ENCODE measurements around the gene KIF1A.

KIF1A gene

GRCh38 chr2:240839152-240840143 is 19.4 kb upstream of the KIF1A start:
- no peaks in the 10 kb centered on the region for H3K36me3 ChIP-seq (ENCODE audit: insufficient read depth, low read length)
- H3K4me2 ChIP-seq (ENCODE audit: low read length): no peak overlapping the region
- H3K27me3 ChIP-seq (ENCODE audit: control insufficient read depth, insufficient read depth, low read length): peaks cover 40% of the 10 kb centered on the region
- no peak overlapping the region for H3K9ac ChIP-seq (ENCODE audit: low read depth, low read length)
- peaks cover 10% of the 10 kb centered on the region for H3K4me1 ChIP-seq (ENCODE audit: control insufficient read depth, insufficient read depth, low read length)
- no peaks in the 10 kb centered on the region for H3K9me3 ChIP-seq (replicated peaks; ENCODE audit: low read length)
- no peak overlapping the region for H3K4me3 ChIP-seq (ENCODE audit: low read length)

- Histone ChIP-seq H3K36me3 (ENCODE audit: insufficient read depth, low read length) (no peaks in the 10 kb centered on the region), H3K9me3 (replicated peaks; ENCODE audit: low read length) (no peaks in the 10 kb centered on the region), H3K4me1 (ENCODE audit: control insufficient read depth, insufficient read depth, low read length) (peaks cover 10% of the 10 kb centered on the region), H3K4me3 (ENCODE audit: low read length) (no peak overlapping the region), H3K27me3 (ENCODE audit: control insufficient read depth, insufficient read depth, low read length) (peaks cover 36% of the 10 kb centered on the region), H3K9ac (ENCODE audit: low read depth, low read length) (no peak overlapping the region), H3K4me2 (ENCODE audit: low read length) (no peak overlapping the region)
These were observed 17.6 kb upstream of the KIF1A start for GRCh38 chr2:240837621-240838020.

- peaks cover 40% of the 10 kb centered on the region for H3K27me3 ChIP-seq (ENCODE audit: control insufficient read depth, insufficient read depth, low read length)
- H3K4me2 ChIP-seq (ENCODE audit: low read length): peak overlapping the region; percentile 19
- H3K36me3 ChIP-seq (ENCODE audit: insufficient read depth, low read length): no peaks in the 10 kb centered on the region
- H3K9me3 ChIP-seq (replicated peaks; ENCODE audit: low read length): no peaks in the 10 kb centered on the region
- peaks cover 11% of the 10 kb centered on the region for H3K4me1 ChIP-seq (ENCODE audit: control insufficient read depth, insufficient read depth, low read length)
- H3K9ac ChIP-seq (ENCODE audit: low read depth, low read length): no peak overlapping the region
- no peak overlapping the region for H3K4me3 ChIP-seq (ENCODE audit: low read length)
These were observed 16.9 kb upstream of the KIF1A start for GRCh38 chr2:240836781-240837467.

- Histone ChIP-seq H3K4me2 (ENCODE audit: low read length) (no peak overlapping the region), H3K36me3 (ENCODE audit: insufficient read depth, low read length) (no peaks in the 10 kb centered on the region), H3K9ac (ENCODE audit: low read depth, low read length) (no peak overlapping the region), H3K9me3 (replicated peaks; ENCODE audit: low read length) (no peaks in the 10 kb centered on the region), H3K4me1 (ENCODE audit: control insufficient read depth, insufficient read depth, low read length) (peaks cover 15% of the 10 kb centered on the region), H3K27me3 (ENCODE audit: control insufficient read depth, insufficient read depth, low read length) (peaks cover 45% of the 10 kb centered on the region), H3K4me3 (ENCODE audit: low read length) (no peak overlapping the region)
These were observed 15.5 kb upstream of the KIF1A start for GRCh38 chr2:240835528-240835927.

- Histone ChIP-seq H3K27me3 (ENCODE audit: control insufficient read depth, insufficient read depth, low read length) (peaks cover 54% of the 10 kb centered on the region), H3K4me1 (ENCODE audit: control insufficient read depth, insufficient read depth, low read length) (peaks cover 15% of the 10 kb centered on the region), H3K36me3 (ENCODE audit: insufficient read depth, low read length) (no peaks in the 10 kb centered on the region), H3K4me3 (ENCODE audit: low read length) (no peak overlapping the region), H3K4me2 (ENCODE audit: low read length) (no peak overlapping the region), H3K9ac (ENCODE audit: low read depth, low read length) (no peak overlapping the region), H3K9me3 (replicated peaks; ENCODE audit: low read length) (no peaks in the 10 kb centered on the region)
These were observed 14.5 kb upstream of the KIF1A start for GRCh38 chr2:240834377-240834975.

- H3K36me3 ChIP-seq (ENCODE audit: insufficient read depth, low read length): no peaks in the 10 kb centered on the region
- H3K4me1 ChIP-seq (ENCODE audit: control insufficient read depth, insufficient read depth, low read length): peaks cover 15% of the 10 kb centered on the region
- no peak overlapping the region for H3K4me3 ChIP-seq (ENCODE audit: low read length)
- H3K27me3 ChIP-seq (ENCODE audit: control insufficient read depth, insufficient read depth, low read length): peaks cover 58% of the 10 kb centered on the region
- no peak overlapping the region for H3K4me2 ChIP-seq (ENCODE audit: low read length)
- no peak overlapping the region for H3K9ac ChIP-seq (ENCODE audit: low read depth, low read length)
- H3K9me3 ChIP-seq (replicated peaks; ENCODE audit: low read length): no peaks in the 10 kb centered on the region
These were observed 13.8 kb upstream of the KIF1A start for GRCh38 chr2:240833724-240834285.

GRCh38 chr2:240832921-240833494 is 13.0 kb upstream of the KIF1A start:
- H3K27me3 ChIP-seq (ENCODE audit: control insufficient read depth, insufficient read depth, low read length): peaks cover 63% of the 10 kb centered on the region

GRCh38 chr2:240832205-240832727 is 12.2 kb upstream of the KIF1A start:
- Histone ChIP-seq H3K36me3 (ENCODE audit: insufficient read depth, low read length) (no peaks in the 10 kb centered on the region), H3K9me3 (replicated peaks; ENCODE audit: low read length) (no peaks in the 10 kb centered on the region), H3K4me1 (ENCODE audit: control insufficient read depth, insufficient read depth, low read length) (peaks cover 15% of the 10 kb centered on the region), H3K27me3 (ENCODE audit: control insufficient read depth, insufficient read depth, low read length) (peaks cover 63% of the 10 kb centered on the region), H3K4me2 (ENCODE audit: low read length) (peak overlapping the region; percentile 62), H3K4me3 (ENCODE audit: low read length) (peak overlapping the region; percentile 51), H3K9ac (ENCODE audit: low read depth, low read length) (no peak overlapping the region)

More at GRCh38 chr2:240832921-240833494, 13.0 kb upstream of the KIF1A start:
- H3K9ac ChIP-seq (ENCODE audit: low read depth, low read length): no peak overlapping the region
- H3K4me3 ChIP-seq (ENCODE audit: low read length): no peak overlapping the region
- no peak overlapping the region for H3K4me2 ChIP-seq (ENCODE audit: low read length)
- H3K9me3 ChIP-seq (replicated peaks; ENCODE audit: low read length): no peaks in the 10 kb centered on the region
- H3K36me3 ChIP-seq (ENCODE audit: insufficient read depth, low read length): no peaks in the 10 kb centered on the region
- peaks cover 15% of the 10 kb centered on the region for H3K4me1 ChIP-seq (ENCODE audit: control insufficient read depth, insufficient read depth, low read length)

GRCh38 chr2:240831594-240832204 is 11.7 kb upstream of the KIF1A start:
- Histone ChIP-seq H3K9me3 (replicated peaks; ENCODE audit: low read length) (no peaks in the 10 kb centered on the region), H3K4me3 (ENCODE audit: low read length) (peak overlapping the region; percentile 51), H3K9ac (ENCODE audit: low read depth, low read length) (no peak overlapping the region), H3K36me3 (ENCODE audit: insufficient read depth, low read length) (no peaks in the 10 kb centered on the region), H3K4me2 (ENCODE audit: low read length) (peak overlapping the region; percentile 62), H3K4me1 (ENCODE audit: control insufficient read depth, insufficient read depth, low read length) (peaks cover 10% of the 10 kb centered on the region), H3K27me3 (ENCODE audit: control insufficient read depth, insufficient read depth, low read length) (peaks cover 64% of the 10 kb centered on the region)

- no peak overlapping the region for H3K9ac ChIP-seq (ENCODE audit: low read depth, low read length)
- H3K36me3 ChIP-seq (ENCODE audit: insufficient read depth, low read length): no peaks in the 10 kb centered on the region
- H3K27me3 ChIP-seq (ENCODE audit: control insufficient read depth, insufficient read depth, low read length): peaks cover 95% of the 10 kb centered on the region
- H3K4me1 ChIP-seq (ENCODE audit: control insufficient read depth, insufficient read depth, low read length): no peaks in the 10 kb centered on the region
- peaks cover 4% of the 10 kb centered on the region for H3K9me3 ChIP-seq (replicated peaks; ENCODE audit: low read length)
- no peak overlapping the region for H3K4me2 ChIP-seq (ENCODE audit: low read length)
- no peak overlapping the region for H3K4me3 ChIP-seq (ENCODE audit: low read length)
These were observed 5.5 kb upstream of the KIF1A start for GRCh38 chr2:240825476-240825875.

Measured in skeletal muscle satellite cell (primary cell).